Skeletal muscle satellite cell (primary cell): ENCODE results near the gene SIX3. TPM values are rescaled to one million over a fixed set of nuclear protein-coding genes. Genes with fewer than 3 reads are reported as not detected.

Experiments used
- H3K27me3 ChIP-seq: 2 replicates; pipeline ENCODE4 v1.7.0; 2013; ENCODE audit warnings: low read length; ENCODE audit not compliant: control insufficient read depth, insufficient read depth
- H3K36me3 ChIP-seq: 2 replicates; pipeline ENCODE4 v1.7.0; 2013; ENCODE audit warnings: mild to moderate bottlenecking, control low read depth, low read length; ENCODE audit not compliant: insufficient read depth
- H3K4me1 ChIP-seq: 2 replicates; pipeline ENCODE4 v1.7.0; 2013; ENCODE audit warnings: low read length; ENCODE audit not compliant: control insufficient read depth, insufficient read depth
- H3K4me2 ChIP-seq: 2 replicates; pipeline ENCODE4 v1.7.0; 2013; ENCODE audit warnings: mild to moderate bottlenecking, low read length
- H3K4me3 ChIP-seq: 2 replicates; pipeline ENCODE4 v1.7.0; 2013; ENCODE audit warnings: low read length
- H3K9ac ChIP-seq: 2 replicates; pipeline ENCODE4 v1.7.0; 2013; ENCODE audit warnings: mild to moderate bottlenecking, low read depth, low read length, moderate library complexity
- H3K9me3 ChIP-seq: replicated peaks from 2 replicates; pipeline ENCODE4 v1.7.0; 2013; ENCODE audit warnings: mild to moderate bottlenecking, control low read depth, low read length
- small RNA-seq: library from RNA; depleted of rRNA; stranded (forward); fragments of <200 nt; gene quantifications from one replicate; pipeline ENCODE3, GENCODE V24; 2012

The SIX3 gene

DNA sequence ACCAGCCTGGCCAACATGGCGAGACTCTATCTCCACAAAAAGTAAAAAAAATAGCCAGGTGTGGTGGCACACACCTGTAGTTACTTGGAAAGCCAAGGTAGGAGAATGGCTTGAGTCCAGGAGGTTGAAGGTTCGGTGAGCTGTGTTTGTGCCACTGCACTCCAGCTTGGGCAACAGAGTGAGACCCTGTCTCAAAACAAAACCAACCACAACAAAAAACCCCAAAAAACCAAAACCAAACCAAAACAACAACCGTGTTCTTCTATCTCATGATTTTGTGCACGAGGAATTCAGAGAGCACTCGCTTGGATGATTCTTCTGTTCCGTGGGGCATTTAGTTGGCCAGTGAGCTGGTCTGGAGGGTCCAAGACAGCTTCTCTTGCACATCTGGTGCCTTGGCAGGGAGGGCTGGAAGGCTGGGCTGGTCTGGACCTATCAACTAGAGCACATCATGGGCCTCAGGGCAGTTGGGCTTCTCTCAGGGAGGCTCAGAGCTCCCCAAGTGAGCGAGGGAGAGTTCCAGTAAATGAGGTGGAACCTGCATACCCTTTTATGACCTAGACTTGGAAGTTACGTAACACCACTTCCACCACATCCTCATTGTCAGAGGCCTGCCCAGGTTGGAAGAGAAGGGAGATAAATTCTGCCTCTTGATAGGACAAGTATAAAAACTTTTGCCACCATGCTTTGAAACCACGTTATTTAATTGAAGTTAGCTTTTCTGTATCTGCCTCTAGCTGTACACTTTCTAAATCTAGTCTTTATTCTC, 42.5 kb downstream of the SIX3 start:
- Histone ChIP-seq H3K36me3 (no peaks in the 10 kb centered on the region), H3K4me1 (no peaks in the 10 kb centered on the region), H3K9ac (no peak overlapping the region), H3K4me3 (no peak overlapping the region), H3K4me2 (no peak overlapping the region), H3K9me3 (peaks cover 5% of the 10 kb centered on the region), H3K27me3 (no peaks in the 10 kb centered on the region)

DNA sequence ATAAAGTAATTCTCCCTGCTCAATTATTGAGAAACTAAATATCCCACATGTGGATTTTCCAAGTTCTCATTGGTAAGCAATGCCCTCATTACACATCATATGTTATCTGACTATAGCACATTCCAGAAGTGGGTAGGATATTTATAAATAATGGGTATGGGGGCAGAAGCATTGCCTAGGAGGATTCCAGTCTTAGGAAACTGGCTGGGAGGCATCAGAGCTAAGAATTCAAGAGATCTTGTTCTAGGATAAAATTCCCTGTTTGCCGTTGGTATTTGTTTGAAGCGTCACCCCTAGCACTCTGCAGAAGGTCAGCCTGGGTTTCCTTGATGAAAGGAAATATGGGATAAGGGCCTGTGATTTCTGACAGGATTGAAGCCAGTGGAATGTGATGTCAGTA, 47.7 kb downstream of the SIX3 start:
- no peaks in the 10 kb centered on the region for H3K27me3 ChIP-seq
- no peak overlapping the region for H3K4me2 ChIP-seq
- H3K36me3 ChIP-seq = no peaks in the 10 kb centered on the region
- H3K4me3 ChIP-seq = no peak overlapping the region
- H3K9me3 ChIP-seq = peaks cover 5% of the 10 kb centered on the region
- H3K9ac ChIP-seq = no peak overlapping the region
- H3K4me1 ChIP-seq = no peaks in the 10 kb centered on the region

DNA sequence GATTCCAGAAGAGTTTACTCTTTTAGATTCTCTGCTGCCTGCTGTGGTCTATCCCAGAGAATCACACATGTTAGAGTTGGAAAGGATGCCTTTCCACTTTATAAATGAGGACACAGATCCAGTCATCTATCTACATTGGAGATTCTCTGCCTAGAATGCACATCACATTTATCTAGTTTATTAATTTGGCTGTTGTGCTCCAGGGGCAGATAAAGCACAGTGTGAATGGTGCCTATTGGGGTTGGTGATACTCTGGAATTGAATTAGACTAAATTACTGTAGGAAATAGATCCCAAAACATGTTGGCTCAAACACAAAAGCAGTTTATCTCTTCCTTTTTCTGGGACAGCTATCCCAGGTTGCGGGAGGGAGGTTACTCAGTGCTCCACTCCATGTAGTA, 52.9 kb downstream of the SIX3 start:
- Histone ChIP-seq H3K9ac (no peak overlapping the region), H3K27me3 (no peaks in the 10 kb centered on the region), H3K4me2 (no peak overlapping the region), H3K36me3 (no peaks in the 10 kb centered on the region), H3K4me3 (no peak overlapping the region), H3K9me3 (no peaks in the 10 kb centered on the region), H3K4me1 (no peaks in the 10 kb centered on the region)

Small RNA genes lying within 50 kb of the gene (small RNA-seq; reads per million reads assigned to genes)
- gene RF02246 (not detected), gene RF02247 (not detected), gene RF02248 (not detected), gene RF02250 (not detected), gene RF02251 (not detected), gene RF02252 (not detected)
